ENCODE measurements around the gene C16orf95.

Gene C16orf95

GRCh38 chr16:87314990-87315420 is 2.2 kb downstream of the C16orf95 start:
- no peak for DNase-seq

DNA sequence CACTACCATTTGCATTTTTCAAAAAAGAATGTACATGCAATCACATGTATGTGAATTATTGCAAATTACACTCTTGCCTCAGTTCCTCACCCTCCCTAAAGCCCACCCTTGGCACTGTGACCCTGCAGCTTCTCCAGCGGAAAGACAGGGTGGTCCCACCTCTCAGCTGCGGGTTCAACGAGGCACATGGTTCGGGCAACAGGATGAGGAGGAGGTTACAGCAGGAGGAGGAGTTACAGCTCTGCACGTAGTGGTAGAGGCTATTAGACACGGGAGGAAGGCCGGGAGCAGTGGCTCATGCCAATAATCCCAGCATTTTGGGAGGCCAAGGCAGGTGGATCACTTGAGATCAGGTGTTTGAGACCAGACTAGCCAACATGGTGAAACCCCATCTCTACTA is 5.2 kb downstream of the C16orf95 start:
- no peak for DNase-seq

DNA sequence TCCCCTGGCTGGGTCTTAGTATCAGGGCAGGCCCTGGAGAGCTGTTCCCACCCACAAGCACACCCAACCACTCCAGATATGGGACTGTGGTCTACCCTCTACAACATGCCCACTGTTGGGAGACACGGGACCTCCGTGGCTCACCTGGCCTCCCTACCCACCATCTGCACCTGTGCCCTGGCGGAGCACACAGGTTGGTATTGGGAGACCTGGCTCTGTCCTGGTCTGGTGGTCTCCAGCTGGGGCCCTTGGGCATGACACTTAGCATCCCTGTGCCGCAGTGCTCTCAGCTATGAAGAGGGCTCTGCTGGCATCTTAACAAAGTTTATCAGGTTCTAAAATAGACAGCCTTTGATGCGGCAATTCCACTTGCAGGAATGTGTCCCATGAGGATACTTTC is 5.8 kb downstream of the C16orf95 start:
- no peak for DNase-seq

DNA sequence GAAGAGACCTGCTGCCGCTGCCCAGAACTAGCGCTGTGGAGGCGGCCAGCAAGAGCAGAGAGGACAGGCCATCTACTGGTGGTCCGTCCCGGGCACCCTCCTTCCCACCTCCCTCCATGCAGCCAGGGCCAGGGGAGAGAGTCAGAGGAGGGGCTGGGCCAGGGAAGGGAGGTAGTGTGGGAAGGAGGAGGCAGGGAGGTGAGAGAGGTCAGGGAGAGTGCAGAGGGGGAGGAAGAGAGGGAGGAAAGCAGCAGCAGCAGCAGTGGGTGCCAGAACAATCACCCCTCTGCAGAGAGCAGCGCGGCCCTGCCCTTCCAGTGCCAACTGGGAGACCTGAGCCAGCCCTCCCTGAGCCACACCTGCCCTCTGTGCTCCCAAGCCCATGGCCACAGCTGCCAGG is 6.6 kb downstream of the C16orf95 start:
- no peak for DNase-seq

DNA sequence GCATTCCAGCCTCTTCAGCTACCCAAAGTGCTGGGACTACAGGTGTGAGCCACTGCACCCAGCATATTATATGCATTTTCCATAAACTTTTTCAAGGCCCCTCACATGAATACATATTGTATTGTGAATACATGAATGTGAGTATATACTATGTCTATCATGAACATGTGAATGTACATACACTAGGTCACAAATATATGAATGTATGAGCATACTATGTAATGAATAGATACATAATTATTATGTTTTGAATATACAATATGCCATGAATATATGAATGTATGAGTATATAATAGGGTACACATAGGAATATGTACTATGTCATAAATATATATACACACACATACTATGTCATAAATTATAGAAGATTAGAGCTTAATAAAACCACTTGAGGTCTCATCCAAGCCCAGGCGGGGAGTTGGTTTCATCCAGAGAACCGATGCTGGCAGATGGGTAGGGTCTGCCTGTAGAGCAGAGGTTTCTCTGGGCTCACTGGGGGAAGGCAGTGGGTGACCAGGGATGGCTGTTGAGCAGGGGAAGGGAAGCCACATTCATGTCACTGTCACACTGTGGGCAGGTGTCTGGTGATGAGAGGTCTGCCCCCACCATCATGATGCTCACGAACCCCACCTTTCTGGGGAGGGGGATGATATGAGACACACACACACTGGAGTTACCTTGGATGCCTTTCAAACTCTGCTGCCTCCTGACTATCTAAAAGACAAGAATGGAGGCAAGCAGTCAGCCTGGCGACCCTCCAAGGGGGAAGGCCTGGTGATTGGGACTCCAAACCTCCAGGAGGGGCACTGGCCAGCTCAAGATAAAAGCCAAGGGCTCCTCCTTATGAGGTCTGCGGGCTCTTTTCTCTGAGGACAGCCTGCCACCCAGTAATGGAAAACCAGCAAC is 7.3 kb downstream of the C16orf95 start:
- DNase-seq, result no peak

- DNase-seq, result no peak
Observed at GRCh38 chr16:87308826-87309225, 8.4 kb downstream of the C16orf95 start.

GRCh38 chr16:87306516-87306915 is 10.7 kb downstream of the C16orf95 start:
- DNase-seq, result peak; percentile 23

GRCh38 chr16:87305505-87306391 is 11.4 kb downstream of the C16orf95 start:
- peak; percentile 90 for DNase-seq

DNA sequence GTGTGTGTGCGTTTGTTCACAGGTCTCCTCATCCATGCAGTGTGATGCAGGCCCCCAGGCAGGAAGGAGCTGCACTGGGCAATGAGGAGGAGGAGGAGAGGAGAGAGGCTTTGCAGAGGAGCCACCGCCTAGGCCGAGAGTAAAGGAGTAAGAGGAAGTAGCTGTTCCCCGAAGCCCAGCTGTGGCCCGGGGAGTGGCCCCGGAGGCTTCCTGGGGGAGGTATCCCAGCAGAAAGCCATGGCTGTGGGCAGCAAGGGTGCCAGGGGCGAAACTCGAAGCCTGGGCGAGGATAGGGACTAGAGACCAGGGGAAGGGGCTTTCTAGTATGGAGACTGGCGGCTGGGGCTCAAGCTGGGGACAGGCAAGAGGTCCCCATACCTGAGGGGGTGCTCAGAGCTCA is 12.2 kb downstream of the C16orf95 start:
- DNase-seq, result peak; percentile 71

GRCh38 chr16:87303962-87304521 is 13.2 kb downstream of the C16orf95 start:
- no peak for DNase-seq

DNA sequence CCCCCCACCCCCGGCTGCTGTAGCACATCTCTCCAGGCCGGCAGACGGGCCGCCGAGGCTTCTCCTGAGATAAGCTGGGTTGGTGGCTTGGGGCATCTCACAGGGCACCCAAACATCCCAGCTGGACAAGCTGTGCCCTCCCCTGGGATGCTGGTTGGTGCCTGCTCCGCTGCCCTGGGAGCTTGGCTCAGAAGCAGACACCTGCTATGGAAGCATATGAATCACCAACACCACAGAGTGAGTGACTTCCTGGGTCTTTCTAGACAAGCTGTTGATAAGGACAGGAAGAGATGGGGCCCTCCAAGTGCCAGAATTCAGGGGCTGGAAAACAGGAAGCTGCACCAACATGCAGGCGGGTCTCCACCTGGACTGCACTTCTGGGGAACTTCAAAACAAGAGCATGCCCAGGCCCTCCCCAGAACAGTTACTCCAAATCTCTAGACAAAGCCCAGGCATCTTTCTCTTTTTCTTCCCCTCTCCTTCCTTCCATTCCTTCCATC is 13.7 kb downstream of the C16orf95 start:
- DNase-seq, result peak; percentile 73

GRCh38 chr16:87298857-87299465 is 18.2 kb downstream of the C16orf95 start:
- no peak for DNase-seq

- peak; percentile 43 for DNase-seq
Observed at GRCh38 chr16:87297918-87298631, 19.1 kb downstream of the C16orf95 start.

DNA sequence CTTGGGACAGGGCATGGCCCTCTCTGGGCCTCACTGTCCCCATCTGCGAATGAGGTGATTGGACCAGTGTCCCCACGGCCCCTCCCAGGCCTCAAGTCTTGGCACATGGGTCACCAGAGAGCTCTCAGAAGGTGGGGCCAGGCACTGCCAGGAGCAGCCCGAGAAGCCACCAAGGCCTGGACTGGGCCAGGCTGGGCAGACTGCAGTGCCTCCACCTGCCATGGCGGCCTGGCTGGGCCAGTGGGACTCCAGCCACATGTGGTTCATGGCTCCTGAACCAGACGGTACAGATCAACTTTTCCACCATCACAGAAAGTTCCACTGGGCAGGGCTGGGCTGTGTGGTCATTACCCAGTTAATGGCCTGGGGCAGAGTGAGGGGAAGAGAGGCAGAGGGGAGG is 19.8 kb downstream of the C16orf95 start:
- no peak for DNase-seq

- DNase-seq, result no peak
Observed at GRCh38 chr16:87295661-87296531, 21.3 kb downstream of the C16orf95 start.

GRCh38 chr16:87295259-87295658 is 21.9 kb downstream of the C16orf95 start:
- peak; percentile 77 for DNase-seq

GRCh38 chr16:87293990-87294389 is 23.2 kb downstream of the C16orf95 start:
- DNase-seq, result no peak

GRCh38 chr16:87291944-87292343 is 25.2 kb downstream of the C16orf95 start:
- DNase-seq, result no peak

- DNase-seq, result no peak
Observed at GRCh38 chr16:87288753-87289362, 28.3 kb downstream of the C16orf95 start.

GRCh38 chr16:87286839-87287626 is 30.2 kb downstream of the C16orf95 start:
- DNase-seq, result peak; percentile 5
